Loucy (cell line): ENCODE results near the gene DUSP3.

Experiments
- H2AFZ ChIP-seq: fragments of 200-600 bp; sonication (generic); 2 replicates; pipeline ENCODE4 v1.6.0; 2016; ENCODE audit warnings: antibody characterized with exemption, mild to moderate bottlenecking, low read length, moderate library complexity
- H3F3A ChIP-seq: fragments of 200-600 bp; 2 replicates; pipeline ENCODE4 v1.6.0; 2016; ENCODE audit warnings: antibody characterized with exemption, low read depth, mild to moderate bottlenecking
- H3K27me3 ChIP-seq: fragments of 200-600 bp; sonication (generic); 2 replicates; pipeline ENCODE4 v1.6.1; 2014; ENCODE audit warnings: low read length, mild to moderate bottlenecking; ENCODE audit not compliant: insufficient read depth, poor library complexity, severe bottlenecking
- H3K36me3 ChIP-seq: fragments of 200-600 bp; sonication (generic); 2 replicates; pipeline ENCODE4 v1.6.1; 2016; ENCODE audit warnings: low read length; ENCODE audit not compliant: insufficient read depth
- H3K4me1 ChIP-seq: fragments of 200-600 bp; sonication (generic); 2 replicates; pipeline ENCODE4 v1.5.1; 2014; ENCODE audit warnings: low read length, mild to moderate bottlenecking; ENCODE audit not compliant: insufficient read depth, poor library complexity, severe bottlenecking
- H3K4me2 ChIP-seq: fragments of 200-600 bp; sonication (generic); 2 replicates; pipeline ENCODE4 v1.6.0; 2014; ENCODE audit warnings: antibody characterized with exemption, low read length, low read depth, mild to moderate bottlenecking; ENCODE audit not compliant: poor library complexity, severe bottlenecking
- H3K4me3 ChIP-seq: fragments of 200-600 bp; sonication (generic); 2 replicates; pipeline ENCODE4 v1.5.1; 2014; ENCODE audit warnings: low read length, mild to moderate bottlenecking, mixed read lengths; ENCODE audit not compliant: poor library complexity, severe bottlenecking
- H3K79me2 ChIP-seq: fragments of 200-600 bp; sonication (generic); 2 replicates; pipeline ENCODE4 v1.6.1; 2014; ENCODE audit warnings: low read length; ENCODE audit not compliant: insufficient read depth
- H3K9ac ChIP-seq: fragments of 200-600 bp; sonication (generic); 2 replicates; pipeline ENCODE4 v1.6.0; 2014; ENCODE audit warnings: mild to moderate bottlenecking, low read depth, low read length, moderate library complexity; ENCODE audit not compliant: poor library complexity, severe bottlenecking
- H3K9me2 ChIP-seq: fragments of 200-600 bp; sonication (generic); replicated peaks from 2 replicates; pipeline ENCODE4 v1.6.1; 2016; ENCODE audit warnings: low read depth, low read length, mixed read lengths
- H3K9me3 ChIP-seq: fragments of 200-600 bp; sonication (generic); 2 replicates; pipeline ENCODE4 v1.6.1; 2014; ENCODE audit warnings: mild to moderate bottlenecking, antibody characterized with exemption, low read length, low read depth; ENCODE audit not compliant: insufficient read depth
- H4K20me1 ChIP-seq: fragments of 200-600 bp; sonication (generic); 2 replicates; pipeline ENCODE4 v1.6.0; 2014; ENCODE audit warnings: antibody characterized with exemption, low read length, mild to moderate bottlenecking; ENCODE audit not compliant: insufficient read depth, poor library complexity, severe bottlenecking
- EZH2phosphoT487 ChIP-seq: fragments of 200-600 bp; IDR thresholded peaks from 2 replicates; pipeline ENCODE4 v1.6.1; 2018; ENCODE audit warnings: antibody characterized with exemption, mild to moderate bottlenecking, moderate library complexity, borderline replicate concordance
- TF ChIP-seq, protein P1 (sequence below): fragments of 200-600 bp; sonication (generic); conservative IDR thresholded peaks from 2 replicates; pipeline ENCODE4 v1.5.1; 2014; ENCODE audit warnings: mild to moderate bottlenecking, antibody characterized with exemption, low read length

DUSP3 gene

DNA sequence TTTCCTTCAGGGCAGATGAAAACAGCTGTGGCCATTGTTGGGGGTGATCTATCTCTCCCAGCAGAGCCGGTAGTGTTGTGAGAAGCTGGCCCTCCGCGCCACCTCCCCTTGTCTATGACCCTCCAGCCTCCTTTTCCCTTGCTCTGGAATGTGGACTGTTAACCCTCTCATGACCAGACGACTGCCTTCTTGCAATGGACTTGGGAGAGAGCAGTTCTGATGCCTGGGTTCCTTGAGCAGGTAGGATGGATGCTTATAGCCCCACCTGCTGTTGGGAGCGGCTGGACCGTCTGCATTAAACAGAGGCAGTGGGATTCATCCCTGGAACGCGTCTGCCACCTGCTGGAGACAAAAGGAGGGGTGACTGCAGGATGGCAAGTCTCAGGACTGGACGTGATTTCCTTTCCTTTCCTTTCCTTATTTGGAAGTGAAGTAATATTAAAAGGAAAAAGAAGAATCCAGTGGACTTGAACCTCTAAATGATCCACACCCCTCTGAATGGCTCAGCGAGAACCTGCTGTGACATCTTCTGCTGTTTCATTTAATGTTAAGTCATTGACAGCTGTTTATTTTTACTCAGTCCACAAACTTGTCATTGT is 18.4 kb downstream of the DUSP3 start:
- Histone ChIP-seq H3K4me1 (no peaks in the 10 kb centered on the region), H3K27me3 (no peaks in the 10 kb centered on the region), H3K9me2 (no peaks in the 10 kb centered on the region), H3K4me2 (no peak overlapping the region), H4K20me1 (no peaks in the 10 kb centered on the region), H3K79me2 (no peaks in the 10 kb centered on the region), H3K9ac (no peak overlapping the region), H3K36me3 (no peaks in the 10 kb centered on the region), H3K4me3 (no peak overlapping the region), H2AFZ (no peak overlapping the region), H3K9me3 (no peaks in the 10 kb centered on the region), H3F3A (no peaks in the 10 kb centered on the region)
- TF ChIP-seq, protein P1, sequence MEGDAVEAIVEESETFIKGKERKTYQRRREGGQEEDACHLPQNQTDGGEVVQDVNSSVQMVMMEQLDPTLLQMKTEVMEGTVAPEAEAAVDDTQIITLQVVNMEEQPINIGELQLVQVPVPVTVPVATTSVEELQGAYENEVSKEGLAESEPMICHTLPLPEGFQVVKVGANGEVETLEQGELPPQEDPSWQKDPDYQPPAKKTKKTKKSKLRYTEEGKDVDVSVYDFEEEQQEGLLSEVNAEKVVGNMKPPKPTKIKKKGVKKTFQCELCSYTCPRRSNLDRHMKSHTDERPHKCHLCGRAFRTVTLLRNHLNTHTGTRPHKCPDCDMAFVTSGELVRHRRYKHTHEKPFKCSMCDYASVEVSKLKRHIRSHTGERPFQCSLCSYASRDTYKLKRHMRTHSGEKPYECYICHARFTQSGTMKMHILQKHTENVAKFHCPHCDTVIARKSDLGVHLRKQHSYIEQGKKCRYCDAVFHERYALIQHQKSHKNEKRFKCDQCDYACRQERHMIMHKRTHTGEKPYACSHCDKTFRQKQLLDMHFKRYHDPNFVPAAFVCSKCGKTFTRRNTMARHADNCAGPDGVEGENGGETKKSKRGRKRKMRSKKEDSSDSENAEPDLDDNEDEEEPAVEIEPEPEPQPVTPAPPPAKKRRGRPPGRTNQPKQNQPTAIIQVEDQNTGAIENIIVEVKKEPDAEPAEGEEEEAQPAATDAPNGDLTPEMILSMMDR: peak; percentile 100
- TF ChIP-seq EZH2phosphoT487: no peak

DNA sequence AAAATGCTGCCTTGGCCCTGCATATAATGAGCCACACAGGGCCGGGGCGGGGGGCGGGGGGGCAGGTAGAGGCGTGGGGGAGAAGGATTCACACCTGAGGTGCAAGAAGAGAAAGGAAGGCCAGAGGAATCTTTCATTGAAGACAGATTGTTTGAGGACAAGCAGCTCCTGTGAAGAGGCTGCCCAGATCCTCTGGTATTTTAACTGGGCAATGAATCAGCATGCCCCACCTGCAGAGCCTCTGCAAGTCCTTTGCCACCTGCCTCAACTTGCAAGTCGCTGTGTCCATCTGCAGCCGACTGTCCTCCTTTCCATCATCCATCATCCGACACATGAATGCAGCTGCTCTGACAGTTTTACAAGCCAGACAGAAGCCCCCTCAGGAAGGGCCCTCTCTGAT is 18.9 kb downstream of the DUSP3 start:
- no peak for TF ChIP-seq EZH2phosphoT487
- TF ChIP-seq, protein P1: no peak
- Histone ChIP-seq H3K9me3 (no peaks in the 10 kb centered on the region), H3K36me3 (no peaks in the 10 kb centered on the region), H3K27me3 (no peaks in the 10 kb centered on the region), H3K9me2 (no peaks in the 10 kb centered on the region), H3F3A (no peaks in the 10 kb centered on the region), H2AFZ (no peak overlapping the region), H3K4me3 (no peak overlapping the region), H3K79me2 (no peaks in the 10 kb centered on the region), H4K20me1 (no peaks in the 10 kb centered on the region), H3K4me1 (no peaks in the 10 kb centered on the region), H3K4me2 (no peak overlapping the region), H3K9ac (no peak overlapping the region)

DNA sequence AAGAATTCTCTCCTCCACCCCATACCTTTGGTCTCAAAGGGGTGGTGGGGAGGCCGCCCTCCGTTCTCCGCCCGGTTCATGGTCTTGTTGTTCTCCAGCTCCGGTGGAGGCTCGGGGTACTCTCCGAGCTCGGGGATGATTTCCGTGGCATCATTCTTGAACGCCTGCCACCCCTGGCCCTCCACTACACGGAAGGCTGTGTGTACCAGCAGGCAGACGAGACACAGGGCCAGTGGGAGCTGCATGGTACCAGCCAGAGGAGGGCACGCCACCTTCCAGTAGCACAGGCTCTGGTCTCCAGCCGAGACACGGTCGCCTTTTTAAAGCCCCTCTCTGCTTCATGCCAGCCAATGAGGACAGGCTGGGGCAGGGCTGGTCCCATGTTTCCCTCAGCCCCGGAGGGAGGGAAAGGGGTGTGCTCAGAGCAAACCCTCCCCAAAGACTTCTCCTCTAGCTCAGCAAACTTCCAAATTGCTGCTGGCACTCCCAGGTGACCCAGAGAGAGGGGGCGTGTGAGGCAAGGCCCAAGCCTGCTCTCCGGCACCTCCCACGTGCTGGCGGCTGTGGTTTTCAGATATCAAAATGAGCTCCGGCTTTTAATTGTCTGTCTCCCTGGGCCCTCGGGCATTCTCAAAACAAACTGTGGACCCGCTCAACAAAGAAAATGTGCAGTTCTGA is 20.1 kb downstream of the DUSP3 start, which contains the start of gene SOST:
Gene SOST, minus strand, starts transcription at position 295 of the 678 bp plus-strand sequence. Its CDS starts 50 bp downstream, at position 245.
- no peak within 1 kb of the TSS for H3K4me2 ChIP-seq
- no peak within 1 kb of the TSS for H3K4me3 ChIP-seq
- H4K20me1 ChIP-seq: no peaks in the 10 kb centered on the region
- no peaks in the 10 kb centered on the region for H3K9me3 ChIP-seq
- H3K79me2 ChIP-seq: no peaks in the 10 kb centered on the region
- TF ChIP-seq, protein P1: no peak
- no peak for TF ChIP-seq EZH2phosphoT487
- no peaks in the 10 kb centered on the region for H3K9me2 ChIP-seq
- H3K9ac ChIP-seq: no peak within 1 kb of the TSS
- no peak within 1 kb of the TSS for H2AFZ ChIP-seq
- no peaks in the 10 kb centered on the region for H3K36me3 ChIP-seq
- no peaks in the 10 kb centered on the region for H3F3A ChIP-seq
- H3K27me3 ChIP-seq: no peaks in the 10 kb centered on the region
- H3K4me1 ChIP-seq: no peaks in the 10 kb centered on the region
